Hematopoietic multipotent progenitor cell treated with erythropoietin and hydrocortisone succinate and interleukin-3 and kit ligand, for 15 days (in vitro differentiated cells): Measurements from ENCODE around the gene BNC2.

Experiments used
- DNase-seq: peaks from one replicate; pipeline ENCODE4 v3.0.0-alpha.2; 2015; ENCODE audit warnings: low spot score

Gene BNC2

DNA sequence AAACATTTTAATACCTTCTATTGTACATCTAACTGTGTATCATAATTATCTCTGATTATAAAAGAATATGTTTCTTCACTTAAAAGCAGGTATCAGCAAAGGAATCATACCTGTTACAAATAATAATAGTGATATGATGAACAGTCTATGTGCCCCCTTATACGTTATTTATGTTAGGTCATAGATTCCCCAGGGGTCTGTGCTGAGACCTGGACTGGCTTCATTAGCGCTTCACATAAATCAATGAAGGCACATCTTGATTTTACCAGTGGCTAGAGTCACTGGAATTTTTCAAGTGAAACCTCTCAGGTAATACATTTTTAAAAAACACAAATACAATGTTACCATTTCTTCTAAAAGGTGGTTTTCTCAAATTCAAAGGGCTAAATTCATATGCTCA lies 275.2 kb downstream of the BNC2 start:
- DNase-seq, result no peak

GRCh38 chr9:16594787-16595186 lies 275.7 kb downstream of the BNC2 start:
- DNase-seq, result no peak

DNA sequence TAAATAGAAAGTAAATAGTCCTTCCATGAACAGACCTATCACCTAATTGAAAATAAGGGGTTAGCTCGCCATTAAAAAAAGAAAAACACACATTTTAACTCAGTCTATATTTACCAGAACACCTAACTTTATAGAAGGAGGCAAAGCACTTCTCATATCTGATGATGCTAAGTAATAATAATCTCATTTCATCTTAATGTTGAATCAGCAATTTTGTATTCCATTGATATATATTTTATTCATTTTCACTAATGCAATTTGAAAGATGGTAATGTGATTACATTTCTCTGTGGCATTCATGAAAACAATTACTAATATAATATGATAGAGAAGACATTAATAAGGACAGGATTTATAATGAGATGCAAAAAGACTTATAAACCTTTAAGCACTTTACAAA lies 276.7 kb downstream of the BNC2 start:
- DNase-seq, result no peak

GRCh38 chr9:16591092-16591491 lies 279.4 kb downstream of the BNC2 start:
- DNase-seq, result no peak

- no peak for DNase-seq
Measured at GRCh38 chr9:16585591-16585990, 284.9 kb downstream of the BNC2 start.

DNA sequence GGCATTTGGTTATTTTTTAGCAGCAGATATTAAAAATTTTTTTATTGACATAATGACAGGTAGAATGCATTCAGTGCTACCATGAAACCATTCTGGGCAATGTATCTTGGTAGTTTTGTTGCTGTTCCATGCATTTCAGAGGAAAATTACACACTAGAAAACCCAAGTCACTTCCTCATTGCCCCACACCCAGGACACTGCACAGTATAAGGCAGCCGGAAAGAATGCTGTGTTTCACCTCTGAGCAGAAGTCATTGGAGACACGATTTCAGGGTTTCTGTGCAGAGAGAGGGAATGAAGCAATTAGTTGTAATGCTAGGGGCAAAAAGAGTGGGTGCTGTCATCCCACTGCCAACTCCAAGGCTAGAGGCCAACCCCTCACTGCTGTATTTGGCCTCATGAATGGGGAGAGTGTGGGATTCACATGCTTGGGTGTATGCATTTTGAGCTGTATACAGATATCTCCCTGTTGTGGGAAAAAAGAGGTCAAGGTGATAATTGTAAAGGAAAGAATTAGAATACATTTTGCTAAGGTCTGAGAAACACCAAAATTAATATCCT lies 290.5 kb downstream of the BNC2 start:
- DNase-seq, result no peak

GRCh38 chr9:16575986-16576245 lies 294.6 kb downstream of the BNC2 start:
- no peak for DNase-seq

DNA sequence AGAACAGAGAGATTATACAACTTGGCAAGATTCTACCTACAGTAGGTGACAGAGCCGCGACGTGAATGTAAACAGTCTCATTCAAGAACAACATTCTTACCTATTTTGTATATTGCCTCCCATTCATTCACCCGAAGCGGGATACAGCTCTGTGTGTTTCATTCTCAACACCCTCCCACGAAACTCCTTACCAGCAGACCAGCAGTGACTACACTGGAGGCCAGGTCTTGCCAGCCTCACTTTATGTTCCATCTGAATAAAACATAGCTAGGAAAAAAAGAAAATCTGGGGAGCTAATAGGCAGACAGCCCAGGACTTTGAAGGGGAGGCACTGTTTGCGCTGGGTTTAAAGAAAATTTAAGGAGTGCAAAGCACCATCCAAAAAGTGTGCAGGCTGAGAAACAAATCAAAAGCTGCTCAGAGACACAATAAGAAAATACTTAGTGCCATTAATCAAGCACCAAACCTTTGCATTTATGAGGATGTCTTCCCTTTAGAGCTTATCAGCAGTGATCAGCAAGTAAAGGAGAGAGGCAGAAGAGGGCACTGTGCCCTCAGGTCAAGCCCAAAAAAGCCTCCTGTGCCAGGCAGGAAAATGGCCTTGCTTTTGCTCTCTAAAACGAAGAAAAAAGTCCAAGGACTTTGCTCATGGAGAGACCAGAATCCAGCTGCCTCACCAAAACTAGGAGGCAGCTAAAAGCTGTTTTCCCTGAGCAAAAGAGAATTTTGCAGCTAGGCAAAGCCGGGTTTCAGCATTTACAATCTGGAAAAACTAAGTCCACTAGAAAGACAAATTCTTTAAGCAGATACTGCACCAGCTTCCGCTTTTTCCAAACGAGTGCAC lies 295.1 kb downstream of the BNC2 start:
- DNase-seq, result no peak

DNA sequence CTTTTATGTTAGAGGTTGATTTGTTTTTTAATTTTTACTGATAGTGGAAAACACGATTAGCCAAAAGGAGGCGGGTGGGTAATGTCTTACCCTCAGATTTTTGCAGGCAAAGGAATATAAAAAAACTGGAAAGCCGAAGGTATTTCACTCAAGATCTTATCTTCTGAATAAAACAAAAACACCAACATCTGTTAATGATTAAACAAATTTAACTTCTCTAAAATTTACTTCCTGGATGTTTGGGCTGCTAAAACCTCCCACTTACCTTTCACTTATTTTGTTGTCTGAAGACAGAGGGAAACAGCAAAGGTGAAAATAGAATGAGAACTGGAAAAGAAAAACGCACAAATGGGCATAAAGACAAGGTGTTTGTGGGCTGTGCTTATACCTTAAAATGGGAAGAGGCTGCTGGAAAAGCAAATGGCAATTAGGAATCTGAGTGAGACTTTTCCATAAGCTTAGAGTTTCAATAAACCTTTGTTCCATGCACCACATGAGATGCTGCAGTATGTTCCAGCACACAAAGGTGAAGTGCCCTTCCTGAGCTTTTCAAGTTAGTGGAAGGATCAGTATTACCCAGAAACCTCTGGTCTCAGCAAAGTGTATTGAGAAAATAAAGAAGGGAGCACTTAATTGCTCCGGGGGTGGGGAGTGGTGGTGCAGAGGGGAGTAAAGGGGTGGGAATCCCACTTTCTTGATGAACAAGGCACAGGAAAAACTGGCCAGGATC lies 298.3 kb downstream of the BNC2 start:
- no peak for DNase-seq

- DNase-seq, result no peak
Measured at GRCh38 chr9:16571127-16571802, 299.2 kb downstream of the BNC2 start.

GRCh38 chr9:16563446-16563845 lies 307.0 kb downstream of the BNC2 start:
- no peak for DNase-seq

DNA sequence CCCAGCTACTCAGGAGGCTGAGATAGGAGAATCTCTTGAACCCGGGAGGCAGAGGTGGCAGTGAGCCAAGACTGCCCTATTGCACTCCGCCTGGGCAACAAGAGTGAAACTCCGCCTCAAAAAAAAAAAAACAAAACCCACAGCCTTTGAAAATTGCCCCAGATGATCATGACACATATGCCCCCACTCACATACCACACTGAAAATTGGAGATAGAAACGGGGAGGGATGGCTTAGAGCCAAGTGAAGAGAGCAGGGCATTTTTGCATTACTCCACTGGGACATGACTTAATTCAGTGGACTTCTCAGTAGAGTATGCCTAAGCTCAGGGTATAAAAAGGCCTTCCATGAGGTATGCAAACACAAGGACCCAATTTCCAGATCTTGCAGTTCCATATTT lies 309.3 kb downstream of the BNC2 start:
- no peak for DNase-seq

DNA sequence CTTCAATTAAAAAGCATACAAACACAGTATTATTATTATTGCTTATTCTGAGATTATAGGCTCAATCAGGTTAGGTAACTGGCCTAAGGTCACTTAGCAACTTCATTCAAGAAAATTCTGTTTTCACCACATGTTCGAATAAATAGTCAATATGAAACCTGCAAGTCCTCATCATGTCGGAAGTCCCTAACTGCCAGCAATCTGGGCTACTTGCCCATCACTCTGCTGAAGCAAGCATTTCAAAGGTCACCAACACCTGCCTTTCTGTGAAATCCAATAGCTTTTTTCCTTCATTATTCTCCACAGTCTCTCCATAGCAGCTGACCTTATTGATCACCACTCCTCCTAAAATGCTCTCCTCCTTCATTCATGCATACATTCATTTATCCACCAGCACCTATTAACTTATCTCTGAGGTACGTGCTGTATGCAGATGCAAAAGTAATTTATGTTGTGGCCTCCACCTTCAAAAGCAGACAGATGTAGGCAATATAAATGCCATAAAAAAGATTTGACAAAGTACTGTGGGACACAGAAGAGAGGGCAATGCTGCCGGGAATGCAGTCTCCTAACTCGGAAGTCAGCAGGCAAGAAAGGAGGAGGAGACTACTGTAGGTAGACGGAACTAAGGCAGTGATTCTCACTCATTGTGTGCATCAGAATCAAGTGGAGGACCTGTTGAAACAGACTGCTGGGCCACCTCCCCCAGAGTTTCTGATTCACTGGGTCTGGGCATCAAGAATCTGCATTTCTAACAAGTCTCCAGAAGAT lies 310.9 kb downstream of the BNC2 start:
- no peak for DNase-seq

- DNase-seq, result no peak
Measured at GRCh38 chr9:16555802-16556201, 314.7 kb downstream of the BNC2 start.

DNA sequence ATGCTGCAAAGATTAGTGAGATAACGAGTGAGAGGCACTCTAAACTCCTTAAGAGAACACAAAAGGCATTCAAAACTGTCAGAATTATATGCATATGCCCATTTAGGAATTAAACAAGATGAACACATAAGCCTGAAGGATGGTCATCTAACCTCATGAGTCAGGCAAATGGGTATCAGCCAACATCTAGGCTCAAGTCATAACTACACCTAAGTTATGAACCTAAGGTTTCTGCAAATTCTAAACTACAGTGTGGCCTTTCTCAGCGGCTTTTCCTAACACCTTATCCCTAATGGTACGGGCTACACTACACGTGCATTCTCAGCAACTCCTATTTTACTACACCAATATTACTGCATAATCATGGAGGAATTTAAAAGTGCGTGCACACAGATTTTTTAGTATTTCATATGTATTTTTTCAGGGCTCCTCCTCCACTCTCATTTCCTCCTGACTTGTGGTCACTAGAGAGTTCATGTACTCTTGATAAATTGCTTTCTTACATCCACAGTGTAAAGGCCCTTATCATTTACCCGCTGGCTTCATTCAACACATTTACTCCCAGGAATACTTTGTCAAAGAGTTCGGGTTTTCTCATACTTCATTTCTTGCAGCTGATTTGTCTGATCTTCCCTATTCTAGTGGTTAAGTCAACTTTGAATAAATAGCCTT lies 316.5 kb downstream of the BNC2 start:
- no peak for DNase-seq

DNA sequence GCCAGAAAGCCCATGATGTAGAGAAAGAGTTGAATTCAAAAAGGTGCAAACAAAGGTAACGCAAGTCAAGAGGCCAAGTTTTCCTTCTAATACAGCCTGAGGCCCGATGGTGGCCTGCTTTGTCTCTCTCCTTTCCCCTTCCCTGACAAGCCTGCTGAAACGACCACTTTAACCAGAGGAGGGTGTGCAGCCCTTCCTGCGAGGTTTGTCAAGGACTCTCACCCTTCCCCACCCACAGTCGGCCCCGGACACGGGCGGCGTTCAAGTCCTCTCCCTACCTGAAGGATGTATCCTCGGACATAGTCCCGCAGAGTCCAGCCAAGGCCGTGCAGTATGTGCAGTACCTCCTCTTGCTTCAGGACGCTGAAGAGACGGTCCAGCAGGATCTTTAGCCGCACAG lies 318.2 kb downstream of the BNC2 start:
- no peak for DNase-seq

GRCh38 chr9:16551692-16552091 lies 318.8 kb downstream of the BNC2 start:
- DNase-seq, result no peak

- DNase-seq, result no peak
Measured at GRCh38 chr9:16545639-16546038, 324.8 kb downstream of the BNC2 start.

- DNase-seq, result no peak
Measured at GRCh38 chr9:16544842-16545241, 325.6 kb downstream of the BNC2 start.

DNA sequence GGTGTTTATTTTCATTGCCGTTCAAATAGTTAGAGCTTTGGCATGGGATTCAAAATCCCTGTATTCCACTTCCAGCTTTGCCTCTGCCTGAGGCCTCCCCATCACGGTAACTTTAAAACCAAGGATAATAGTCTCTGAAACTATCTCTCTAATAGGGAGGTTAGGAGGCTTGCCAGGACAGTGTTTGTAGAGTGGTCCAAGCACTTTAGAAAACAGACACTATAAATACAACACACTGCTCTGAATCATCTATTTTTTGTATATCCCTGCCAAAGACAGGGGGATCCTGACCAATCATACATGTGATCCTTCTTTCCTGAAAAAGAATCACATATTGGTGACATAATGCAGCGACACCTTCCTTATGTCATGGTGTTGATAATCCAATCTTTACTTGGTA lies 326.8 kb downstream of the BNC2 start:
- no peak for DNase-seq

DNA sequence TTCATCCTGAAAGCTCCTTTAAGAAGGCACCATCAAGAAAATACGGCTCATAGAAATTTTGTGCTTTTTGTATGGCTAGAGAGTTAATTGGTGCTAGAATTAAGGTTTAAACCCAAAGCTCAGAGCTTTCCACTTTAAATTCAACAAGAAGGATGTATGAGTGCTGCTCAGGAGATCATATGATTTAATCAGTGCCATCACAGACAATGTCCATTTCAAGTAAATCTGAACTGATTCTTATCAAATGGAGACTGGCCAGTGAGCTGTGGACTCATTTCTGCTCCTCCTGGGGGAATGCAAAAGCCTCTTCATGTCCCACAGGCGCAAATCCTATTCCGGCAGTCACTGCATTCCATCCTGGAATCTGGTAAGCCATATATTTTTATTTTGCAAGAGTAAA lies 327.2 kb downstream of the BNC2 start:
- DNase-seq, result no peak

DNA sequence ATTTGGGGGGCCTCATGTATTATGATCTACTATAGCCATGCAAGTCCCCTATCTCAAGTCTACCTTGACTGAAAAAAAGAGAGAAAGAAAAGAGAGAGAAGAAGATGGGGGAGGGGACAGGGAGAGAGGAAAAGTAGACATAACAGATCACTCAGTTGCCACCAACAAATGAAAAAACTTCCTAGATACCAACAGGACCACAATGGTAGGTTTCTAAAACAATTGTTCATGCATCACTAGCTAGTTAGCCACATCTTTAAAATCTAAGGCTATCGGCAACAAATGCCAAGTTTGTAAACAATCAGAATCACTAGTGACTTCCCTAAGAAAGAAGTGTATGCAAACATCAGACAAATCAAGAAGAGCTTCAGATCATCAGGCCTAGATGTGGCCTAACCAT lies 328.2 kb downstream of the BNC2 start:
- DNase-seq, result no peak
